Measurements from ENCODE around the gene FNDC5. TPM values are rescaled to one million over a fixed set of nuclear protein-coding genes. Genes with fewer than 3 reads are reported as not detected.

FNDC5 gene
- under 0.01 TPM in 1 of 2 replicates, not detected in the other for total RNA-seq

DNA sequence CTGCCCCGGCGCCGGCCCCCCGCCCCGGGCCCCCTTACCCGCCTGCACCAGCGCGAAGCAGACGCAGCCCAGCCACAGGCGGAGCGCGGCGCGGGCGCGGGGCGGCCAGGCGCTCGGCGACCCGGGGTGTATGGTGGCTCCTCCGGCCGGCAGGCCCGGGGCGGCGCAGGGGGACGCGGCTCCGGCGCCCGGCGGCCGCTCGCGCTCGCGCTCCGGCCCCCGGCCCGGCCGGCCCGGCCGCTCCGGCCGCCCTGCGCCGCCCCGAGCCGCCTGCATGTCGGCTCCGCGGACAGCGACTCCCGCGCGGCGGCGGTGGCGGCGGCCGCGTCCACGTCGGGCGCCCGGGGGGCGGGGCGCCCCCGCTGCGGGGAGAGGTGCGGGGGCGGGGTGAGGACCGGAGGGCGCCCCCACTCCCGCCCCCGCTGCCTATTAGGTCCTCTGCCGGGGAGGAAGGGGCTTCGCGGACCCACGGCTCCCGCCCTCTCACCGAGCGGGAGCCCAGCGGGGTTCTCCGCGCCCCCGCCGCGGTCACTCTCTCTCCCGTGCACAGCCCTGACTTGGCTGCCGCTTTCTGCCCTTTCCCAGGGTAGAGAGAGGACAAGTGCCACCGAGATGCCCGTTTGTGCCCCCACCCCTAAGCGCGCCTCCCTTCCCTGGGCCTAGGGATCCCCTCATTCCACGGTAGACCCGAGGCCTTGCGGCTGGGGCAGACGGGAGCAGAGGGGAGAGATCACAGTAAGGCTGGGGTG lies at the start of gene FNDC5:
TSS of gene FNDC5 (minus strand) at position 298 of the 749 bp plus-strand sequence.

DNA sequence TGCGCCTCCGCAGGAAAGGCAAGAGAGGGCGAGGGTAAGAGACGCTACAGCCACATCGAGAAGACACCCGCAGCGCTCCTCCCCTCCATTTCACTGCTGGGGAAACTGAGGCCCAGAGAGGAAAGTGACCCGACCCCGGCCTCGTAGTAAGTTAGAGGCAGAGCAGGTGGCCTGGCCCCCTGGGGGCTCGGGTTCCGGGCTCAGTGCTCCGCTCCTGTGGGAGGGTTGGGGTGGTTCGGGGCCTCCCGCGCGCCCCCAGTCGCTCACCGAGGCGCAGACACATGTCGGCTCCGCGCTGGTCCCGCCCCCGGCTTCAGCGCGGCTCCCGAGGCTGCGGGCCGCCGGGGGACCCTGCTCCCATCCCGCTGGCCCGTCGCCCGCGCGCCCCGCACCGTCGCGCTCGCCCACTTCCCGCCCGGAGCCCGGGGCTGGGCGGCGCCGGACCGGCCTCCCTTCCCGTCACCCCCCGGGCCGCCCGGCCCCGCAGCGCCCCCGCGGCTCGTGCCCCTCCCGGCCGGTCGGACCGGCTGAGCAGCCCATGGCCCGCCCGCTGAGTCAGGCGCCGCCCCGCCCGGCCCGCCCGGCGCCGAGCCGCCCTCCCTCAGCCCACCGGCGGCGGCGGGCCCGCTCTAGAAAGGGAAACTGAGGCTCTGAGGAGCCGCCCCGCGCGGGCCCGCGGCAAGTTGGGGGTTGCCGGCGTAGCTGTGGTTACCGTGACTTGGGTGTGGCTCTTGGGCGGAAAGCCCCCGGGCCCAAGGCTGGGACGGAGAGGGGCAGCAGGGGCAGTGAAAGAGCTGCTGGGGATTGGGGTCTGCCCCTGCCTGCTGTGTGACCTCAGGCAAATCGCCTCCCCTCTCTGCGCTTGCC lies 30.5 kb upstream of the FNDC5 start, which contains the start of gene TMEM54:
TSS of gene TMEM54 (minus strand) at position 434 of the 867 bp plus-strand sequence. CDS start at position 283, 151 bp downstream.

DNA sequence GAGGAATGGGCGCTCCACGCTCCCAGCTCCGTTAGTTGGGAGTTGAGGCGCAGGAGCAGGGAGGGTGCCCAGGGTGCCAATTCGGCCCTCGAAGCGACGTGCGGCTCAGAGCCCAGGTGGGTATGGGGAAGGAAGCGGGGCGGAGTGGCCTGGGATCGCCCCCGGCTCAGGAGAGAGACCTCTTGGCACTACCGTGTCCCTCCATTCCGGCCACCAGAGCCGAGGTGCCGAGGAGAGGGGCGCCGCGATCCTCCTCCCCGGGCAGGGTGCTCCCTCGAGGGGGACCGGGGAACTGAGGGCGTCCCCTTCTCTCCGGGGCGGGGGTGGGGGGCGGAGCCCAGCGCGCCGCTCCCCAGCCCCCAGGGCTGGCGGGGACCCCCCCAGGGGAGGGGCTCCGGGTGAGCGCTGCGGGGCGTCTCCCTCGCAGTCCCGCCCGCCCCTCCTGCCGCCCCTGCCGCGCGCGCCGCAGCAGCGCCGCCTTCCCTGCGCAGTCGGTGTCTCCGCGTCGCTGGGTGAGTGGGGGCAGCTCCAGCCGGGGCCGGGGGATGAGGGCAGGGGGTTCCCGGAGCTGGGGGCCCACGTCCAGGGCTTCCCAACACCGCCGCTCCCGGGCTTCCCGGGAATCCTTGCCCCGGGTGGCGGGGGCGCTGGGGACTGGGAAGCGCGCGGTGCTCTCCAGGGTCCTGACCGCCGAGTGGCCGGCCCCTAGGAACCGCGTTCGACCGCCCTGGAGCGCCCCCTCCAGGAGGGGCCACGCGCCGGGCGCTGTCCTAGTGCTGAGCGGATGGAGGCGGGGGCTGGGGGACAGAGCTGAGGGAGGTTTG lies 15.5 kb upstream of the FNDC5 start, which contains the start of gene HPCA:
TSS of gene HPCA (plus strand) at position 488 of the 824 bp plus-strand sequence. CDS start 2,408 bp downstream, outside the sequence.

DNA sequence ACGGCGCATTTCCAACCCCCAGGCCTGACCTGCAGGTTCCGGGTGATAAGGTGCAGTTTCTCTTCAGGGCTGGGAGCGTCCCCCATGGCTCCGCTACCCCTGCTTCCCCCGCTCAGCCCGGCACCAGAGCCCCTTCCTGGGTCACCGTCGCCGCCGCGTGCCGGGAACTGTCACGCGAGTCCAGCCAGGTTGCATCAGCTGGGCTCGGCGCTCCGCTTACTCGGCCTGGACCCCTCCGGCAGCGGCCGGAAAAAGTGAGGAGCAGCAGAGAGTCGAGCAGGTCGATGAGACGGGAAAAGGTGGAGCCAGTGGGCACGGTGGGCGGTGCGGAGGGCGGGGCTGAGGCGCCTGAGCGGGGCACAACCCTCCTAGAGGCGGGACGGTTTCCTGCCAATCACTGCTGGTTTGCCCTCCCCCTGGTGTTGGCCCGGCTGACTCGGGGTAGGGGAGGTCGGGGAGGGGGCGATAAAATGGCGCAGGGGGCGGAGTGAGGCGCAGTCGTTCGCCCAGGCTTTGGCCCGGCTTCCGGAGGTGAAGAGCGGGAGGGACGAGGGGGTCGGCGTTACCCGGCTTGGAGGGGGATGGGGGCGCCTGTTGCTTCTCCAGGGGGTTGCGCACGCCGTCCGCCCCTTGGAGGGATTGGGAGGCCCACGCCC lies 53.4 kb downstream of the FNDC5 start, which contains the start of the genes S100PBP and YARS1:
TSS of gene S100PBP (plus strand) at position 495 of the 656 bp plus-strand sequence. CDS start 8,447 bp downstream, outside the sequence.
TSS of gene YARS1 (minus strand) at position 200 of the 656 bp plus-strand sequence. CDS start at position 86, 114 bp downstream.

Other genes starting within 250 kb of the FNDC5 start
- gene ZBTB8OS, start 220.4 kb downstream of the FNDC5 start, total RNA-seq, result 46.2 and 54.0 TPM in 2 replicates
- gene RBBP4, start 219.7 kb downstream of the FNDC5 start, total RNA-seq, result 105 and 164 TPM in 2 replicates
- gene SYNC, start 168.1 kb downstream of the FNDC5 start, total RNA-seq, result 1.7 and 10.9 TPM in 2 replicates
- 244 and 362 TPM in 2 replicates for gene YARS1, start 53.6 kb downstream of the FNDC5 start, total RNA-seq
- 17.4 and 46.9 TPM in 2 replicates for gene S100PBP, start 53.3 kb downstream of the FNDC5 start, total RNA-seq
- not detected in 2 replicates for gene HPCA, start 15.6 kb upstream of the FNDC5 start, total RNA-seq
- 68.4 and 106 TPM in 2 replicates for gene TMEM54, start 30.5 kb upstream of the FNDC5 start, total RNA-seq
- 40.3 and 46.7 TPM in 2 replicates for gene RNF19B, start 93.9 kb upstream of the FNDC5 start, total RNA-seq
- 74.8 and 103 TPM in 2 replicates for gene AK2, start 166.0 kb upstream of the FNDC5 start, total RNA-seq
- 2.7 and 3.6 TPM in 2 replicates for gene AZIN2, start 210.2 kb upstream of the FNDC5 start, total RNA-seq

Data from nasal cavity respiratory epithelium epithelial cell of viscerocranial mucosa (primary cell).